Adrenal gland (tissue), 5 donors: ENCODE data around the gene STARD10.

Source experiments
- POLR2A ChIP-seq, 2 donors: fragments of 450-650 bp; IDR thresholded peaks; one replicate each; pipeline ENCODE4 v1.6.1; 2017; ENCODE audit warnings: antibody characterized with exemption in 2 of 2, mild to moderate bottlenecking in 2 of 2, moderate library complexity in 1 of 2
- TF ChIP-seq, protein P1 (sequence below), 6 experiments: fragments of 450-650 bp in 4 of 6; fragments of 200-600 bp in 2 of 6; sonication (generic) in 1 of 6; IDR thresholded peaks; 1 replicate in 5 of 6; 2 replicates in 1 of 6; pipeline versions ENCODE4 v1.5.1 to v1.8.0; 2016 to 2021; ENCODE audit warnings: antibody characterized with exemption in 6 of 6, mild to moderate bottlenecking in 2 of 6, moderate library complexity in 1 of 6
- donor health status: DM: no; HTN: no; CAD: no.

DNA sequence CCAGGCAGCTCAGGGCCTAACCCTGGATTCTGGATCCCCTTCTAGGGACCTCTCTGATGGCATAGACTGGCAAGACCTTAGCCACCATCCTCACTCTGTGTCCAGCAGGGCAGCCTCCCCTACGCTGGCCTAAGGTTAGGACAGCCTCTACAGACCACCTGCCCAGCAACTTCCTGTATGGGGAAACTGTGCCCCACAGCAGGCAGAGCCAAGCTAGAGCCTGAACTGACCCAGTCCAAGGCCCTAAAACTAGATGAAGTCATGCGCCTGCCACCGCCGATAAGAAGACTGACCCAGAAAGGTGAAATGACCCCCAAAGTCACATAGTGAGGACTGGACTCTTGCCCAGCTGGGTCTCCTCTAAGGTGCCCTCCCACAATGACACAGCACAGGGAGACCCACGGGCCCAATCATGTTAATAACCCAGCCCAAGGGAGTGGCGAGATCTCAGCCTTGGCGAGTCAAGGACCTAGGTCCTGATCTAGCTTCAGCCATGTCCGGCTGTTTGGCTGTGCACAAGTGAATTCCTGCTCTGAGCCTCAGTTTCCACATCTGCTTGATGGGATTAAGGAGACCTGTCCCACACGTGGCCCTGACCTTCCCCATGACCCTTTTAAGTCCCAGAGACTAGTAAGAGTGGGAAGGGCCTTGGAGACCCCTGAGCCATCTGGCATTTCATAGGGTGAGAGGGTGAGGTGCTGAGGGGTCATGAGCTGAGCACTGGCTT lies 17.6 kb downstream of the STARD10 start:
- TF ChIP-seq, protein P1, sequence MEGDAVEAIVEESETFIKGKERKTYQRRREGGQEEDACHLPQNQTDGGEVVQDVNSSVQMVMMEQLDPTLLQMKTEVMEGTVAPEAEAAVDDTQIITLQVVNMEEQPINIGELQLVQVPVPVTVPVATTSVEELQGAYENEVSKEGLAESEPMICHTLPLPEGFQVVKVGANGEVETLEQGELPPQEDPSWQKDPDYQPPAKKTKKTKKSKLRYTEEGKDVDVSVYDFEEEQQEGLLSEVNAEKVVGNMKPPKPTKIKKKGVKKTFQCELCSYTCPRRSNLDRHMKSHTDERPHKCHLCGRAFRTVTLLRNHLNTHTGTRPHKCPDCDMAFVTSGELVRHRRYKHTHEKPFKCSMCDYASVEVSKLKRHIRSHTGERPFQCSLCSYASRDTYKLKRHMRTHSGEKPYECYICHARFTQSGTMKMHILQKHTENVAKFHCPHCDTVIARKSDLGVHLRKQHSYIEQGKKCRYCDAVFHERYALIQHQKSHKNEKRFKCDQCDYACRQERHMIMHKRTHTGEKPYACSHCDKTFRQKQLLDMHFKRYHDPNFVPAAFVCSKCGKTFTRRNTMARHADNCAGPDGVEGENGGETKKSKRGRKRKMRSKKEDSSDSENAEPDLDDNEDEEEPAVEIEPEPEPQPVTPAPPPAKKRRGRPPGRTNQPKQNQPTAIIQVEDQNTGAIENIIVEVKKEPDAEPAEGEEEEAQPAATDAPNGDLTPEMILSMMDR (IDR thresholded peaks at IDR 0.05), result no peak
- TF ChIP-seq POLR2A (IDR thresholded peaks at IDR 0.05), result peak in 1 of 2 donors; percentile 28
